ENCODE data around the gene B3GALNT2. TPM values are rescaled to one million over a fixed set of nuclear protein-coding genes. Genes with fewer than 3 reads are reported as not detected.
A peak's percentile ranks its signal among the peaks of the same experiment; 100 is the strongest.
"Not testable (repeated sequence)": the region's sequence is repeated elsewhere in the genome, so short reads cannot be mapped to it uniquely, and the experiment has no call there.

Gene B3GALNT2
- polyA plus RNA-seq, 1 donor = 19.1 TPM

GRCh38 chr1:235473806-235474205 is 30.4 kb downstream of the B3GALNT2 start:
- Histone ChIP-seq H3K27me3 (ENCODE audit: control insufficient read depth, insufficient read depth, low read length) (no peaks in the 10 kb centered on the region), H3K27ac (ENCODE audit: low read length) (no peak overlapping the region), H3K4me3 (ENCODE audit: low read length) (no peak overlapping the region), H3K4me1 (ENCODE audit: control insufficient read depth, insufficient read depth, low read length) (no peaks in the 10 kb centered on the region), H3K9me3 (ENCODE audit: control insufficient read depth, low read depth, low read length) (no peaks in the 10 kb centered on the region), H3K36me3 (ENCODE audit: control insufficient read depth, insufficient read depth, low read length) (peaks cover 20% of the 10 kb centered on the region)
- no peak for DNase-seq
- WGBS (ENCODE audit: insufficient coverage, low lambda C conversion rate) = no CpG with 5 or more reads among the region's 1 CpG

GRCh38 chr1:235470741-235471439 is 33.4 kb downstream of the B3GALNT2 start:
- peaks cover 11% of the 10 kb centered on the region for H3K36me3 ChIP-seq (ENCODE audit: control insufficient read depth, insufficient read depth, low read length)
- no peaks in the 10 kb centered on the region for H3K9me3 ChIP-seq (ENCODE audit: control insufficient read depth, low read depth, low read length)
- H3K27me3 ChIP-seq (ENCODE audit: control insufficient read depth, insufficient read depth, low read length) = no peaks in the 10 kb centered on the region
- H3K4me3 ChIP-seq (ENCODE audit: low read length) = no peak overlapping the region
- no peaks in the 10 kb centered on the region for H3K4me1 ChIP-seq (ENCODE audit: control insufficient read depth, insufficient read depth, low read length)
- 80% methylated on average over 1 of the region's 6 CpGs for WGBS (ENCODE audit: insufficient coverage, low lambda C conversion rate)
- no peak overlapping the region for H3K27ac ChIP-seq (ENCODE audit: low read length)
- no peak for DNase-seq

GRCh38 chr1:235469897-235470296 is 34.4 kb downstream of the B3GALNT2 start:
- not testable (repeated sequence) for H3K27ac ChIP-seq (ENCODE audit: low read length); H3K4me3 ChIP-seq (ENCODE audit: low read length); H3K9me3 ChIP-seq (ENCODE audit: control insufficient read depth, low read depth, low read length); H3K4me1 ChIP-seq (ENCODE audit: control insufficient read depth, insufficient read depth, low read length); H3K27me3 ChIP-seq (ENCODE audit: control insufficient read depth, insufficient read depth, low read length); DNase-seq
- peaks cover 11% of the 10 kb centered on the region for H3K36me3 ChIP-seq (ENCODE audit: control insufficient read depth, insufficient read depth, low read length)
- no CpG with 5 or more reads among the region's 2 CpGs for WGBS (ENCODE audit: insufficient coverage, low lambda C conversion rate)

- no peaks in the 10 kb centered on the region for H3K27me3 ChIP-seq (ENCODE audit: control insufficient read depth, insufficient read depth, low read length)
- no peak overlapping the region for H3K4me3 ChIP-seq (ENCODE audit: low read length)
- H3K4me1 ChIP-seq (ENCODE audit: control insufficient read depth, insufficient read depth, low read length) = no peaks in the 10 kb centered on the region
- H3K9me3 ChIP-seq (ENCODE audit: control insufficient read depth, low read depth, low read length) = peaks cover 4% of the 10 kb centered on the region
- WGBS (ENCODE audit: insufficient coverage, low lambda C conversion rate) = 100% methylated on average over 1 of the region's 4 CpGs
- no peak overlapping the region for H3K27ac ChIP-seq (ENCODE audit: low read length)
- peaks cover 11% of the 10 kb centered on the region for H3K36me3 ChIP-seq (ENCODE audit: control insufficient read depth, insufficient read depth, low read length)
- DNase-seq = no peak
Measured at GRCh38 chr1:235468970-235469369, 35.3 kb downstream of the B3GALNT2 start.

GRCh38 chr1:235468004-235468403 is 36.2 kb downstream of the B3GALNT2 start:
- H3K27me3 ChIP-seq (ENCODE audit: control insufficient read depth, insufficient read depth, low read length) = no peaks in the 10 kb centered on the region
- H3K4me3 ChIP-seq (ENCODE audit: low read length) = no peak overlapping the region
- 92% methylated on average over 2 of the region's 3 CpGs for WGBS (ENCODE audit: insufficient coverage, low lambda C conversion rate)
- H3K9me3 ChIP-seq (ENCODE audit: control insufficient read depth, low read depth, low read length) = peaks cover 4% of the 10 kb centered on the region
- H3K27ac ChIP-seq (ENCODE audit: low read length) = no peak overlapping the region
- H3K36me3 ChIP-seq (ENCODE audit: control insufficient read depth, insufficient read depth, low read length) = peaks cover 11% of the 10 kb centered on the region
- H3K4me1 ChIP-seq (ENCODE audit: control insufficient read depth, insufficient read depth, low read length) = no peaks in the 10 kb centered on the region
- DNase-seq = no peak

GRCh38 chr1:235465066-235465465 is 39.2 kb downstream of the B3GALNT2 start:
- no peaks in the 10 kb centered on the region for H3K4me1 ChIP-seq (ENCODE audit: control insufficient read depth, insufficient read depth, low read length)
- no peak for DNase-seq
- H3K4me3 ChIP-seq (ENCODE audit: low read length) = no peak overlapping the region
- H3K9me3 ChIP-seq (ENCODE audit: control insufficient read depth, low read depth, low read length) = peaks cover 4% of the 10 kb centered on the region
- no peaks in the 10 kb centered on the region for H3K27me3 ChIP-seq (ENCODE audit: control insufficient read depth, insufficient read depth, low read length)
- peaks cover 10% of the 10 kb centered on the region for H3K36me3 ChIP-seq (ENCODE audit: control insufficient read depth, insufficient read depth, low read length)
- H3K27ac ChIP-seq (ENCODE audit: low read length) = no peak overlapping the region
- WGBS (ENCODE audit: insufficient coverage, low lambda C conversion rate) = no CpG with 5 or more reads among the region's 3 CpGs

- no CpG with 5 or more reads among the region's 3 CpGs for WGBS (ENCODE audit: insufficient coverage, low lambda C conversion rate)
- not testable (repeated sequence) for H3K4me1 ChIP-seq (ENCODE audit: control insufficient read depth, insufficient read depth, low read length); H3K4me3 ChIP-seq (ENCODE audit: low read length); H3K27me3 ChIP-seq (ENCODE audit: control insufficient read depth, insufficient read depth, low read length); DNase-seq; H3K9me3 ChIP-seq (ENCODE audit: control insufficient read depth, low read depth, low read length); H3K27ac ChIP-seq (ENCODE audit: low read length)
- peaks cover 13% of the 10 kb centered on the region for H3K36me3 ChIP-seq (ENCODE audit: control insufficient read depth, insufficient read depth, low read length)
Measured at GRCh38 chr1:235462832-235463231, 41.4 kb downstream of the B3GALNT2 start.

- no peak overlapping the region for H3K27ac ChIP-seq (ENCODE audit: low read length)
- no peak for DNase-seq
- H3K4me1 ChIP-seq (ENCODE audit: control insufficient read depth, insufficient read depth, low read length) = no peaks in the 10 kb centered on the region
- H3K9me3 ChIP-seq (ENCODE audit: control insufficient read depth, low read depth, low read length) = peaks cover 4% of the 10 kb centered on the region
- no peaks in the 10 kb centered on the region for H3K27me3 ChIP-seq (ENCODE audit: control insufficient read depth, insufficient read depth, low read length)
- H3K36me3 ChIP-seq (ENCODE audit: control insufficient read depth, insufficient read depth, low read length) = peaks cover 13% of the 10 kb centered on the region
- WGBS (ENCODE audit: insufficient coverage, low lambda C conversion rate) = 100% methylated on average over 1 of the region's 1 CpG
- H3K4me3 ChIP-seq (ENCODE audit: low read length) = no peak overlapping the region
Measured at GRCh38 chr1:235461954-235462353, 42.3 kb downstream of the B3GALNT2 start.

- Histone ChIP-seq H3K27me3 (ENCODE audit: control insufficient read depth, insufficient read depth, low read length) (no peaks in the 10 kb centered on the region), H3K9me3 (ENCODE audit: control insufficient read depth, low read depth, low read length) (peaks cover 4% of the 10 kb centered on the region), H3K4me1 (ENCODE audit: control insufficient read depth, insufficient read depth, low read length) (no peaks in the 10 kb centered on the region), H3K36me3 (ENCODE audit: control insufficient read depth, insufficient read depth, low read length) (peaks cover 13% of the 10 kb centered on the region), H3K27ac (ENCODE audit: low read length) (no peak overlapping the region), H3K4me3 (ENCODE audit: low read length) (no peak overlapping the region)
- DNase-seq = no peak
- WGBS (ENCODE audit: insufficient coverage, low lambda C conversion rate) = 100% methylated on average over 2 of the region's 5 CpGs
Measured at GRCh38 chr1:235460770-235461169, 43.5 kb downstream of the B3GALNT2 start.

- DNase-seq; H3K27me3 ChIP-seq (ENCODE audit: control insufficient read depth, insufficient read depth, low read length); H3K27ac ChIP-seq (ENCODE audit: low read length); H3K4me3 ChIP-seq (ENCODE audit: low read length); H3K9me3 ChIP-seq (ENCODE audit: control insufficient read depth, low read depth, low read length); H3K4me1 ChIP-seq (ENCODE audit: control insufficient read depth, insufficient read depth, low read length): not testable (repeated sequence)
- no CpG with 5 or more reads among the region's 7 CpGs for WGBS (ENCODE audit: insufficient coverage, low lambda C conversion rate)
- peaks cover 27% of the 10 kb centered on the region for H3K36me3 ChIP-seq (ENCODE audit: control insufficient read depth, insufficient read depth, low read length)
Measured at GRCh38 chr1:235457856-235458255, 46.4 kb downstream of the B3GALNT2 start.

GRCh38 chr1:235455823-235456222 is 48.4 kb downstream of the B3GALNT2 start:
- WGBS (ENCODE audit: insufficient coverage, low lambda C conversion rate) = 70% methylated on average over 2 of the region's 4 CpGs
- peak in 1 of 2 donors; percentile 6 for DNase-seq
- Histone ChIP-seq H3K27me3 (ENCODE audit: control insufficient read depth, insufficient read depth, low read length) (no peaks in the 10 kb centered on the region), H3K36me3 (ENCODE audit: control insufficient read depth, insufficient read depth, low read length) (peaks cover 42% of the 10 kb centered on the region), H3K9me3 (ENCODE audit: control insufficient read depth, low read depth, low read length) (no peaks in the 10 kb centered on the region), H3K4me1 (ENCODE audit: control insufficient read depth, insufficient read depth, low read length) (no peaks in the 10 kb centered on the region), H3K4me3 (ENCODE audit: low read length) (no peak overlapping the region), H3K27ac (ENCODE audit: low read length) (no peak overlapping the region)

All from large intestine (tissue), 3 donors.